Epithelial cell of esophagus (primary cell): ENCODE measurements around the gene CYYR1.

ENCODE experiments used
- DNase-seq: peaks from one replicate; pipeline ENCODE4 v3.0.0; 2010; ENCODE audit warnings: low read depth
- H3K4me3 ChIP-seq: 2 replicates; pipeline ENCODE4 v1.5.1; 2011; ENCODE audit warnings: mild to moderate bottlenecking, low read length, control low read depth
- CTCF ChIP-seq: IDR thresholded peaks from 2 replicates; pipeline ENCODE4 v1.5.1; 2011; ENCODE audit warnings: low read depth, mild to moderate bottlenecking, low read length, control low read depth, inconsistent platforms; ENCODE audit not compliant: insufficient read depth; ENCODE audit errors: missing control alignments

Gene CYYR1

GRCh38 chr21:26457817-26458216 is 115.3 kb downstream of the CYYR1 start:
- DNase-seq, result peak; percentile 19
- H3K4me3 ChIP-seq, result no peak overlapping the region
- no peak for TF ChIP-seq CTCF

- no peak for TF ChIP-seq CTCF
- DNase-seq, result no peak
- no peak overlapping the region for H3K4me3 ChIP-seq
These were observed 119.8 kb downstream of the CYYR1 start for GRCh38 chr21:26453267-26453666.

- H3K4me3 ChIP-seq, result no peak overlapping the region
- DNase-seq, result peak; percentile 38
- no peak for TF ChIP-seq CTCF
These were observed 121.9 kb downstream of the CYYR1 start for GRCh38 chr21:26451081-26451740.

- peak; percentile 93 for DNase-seq
- no peak for TF ChIP-seq CTCF
These were observed 123.9 kb downstream of the CYYR1 start for GRCh38 chr21:26449161-26449560.

GRCh38 chr21:26448751-26449150 is 124.3 kb downstream of the CYYR1 start:
- peak; percentile 79 for DNase-seq
- TF ChIP-seq CTCF, result no peak
- no peak overlapping the region for H3K4me3 ChIP-seq

More at GRCh38 chr21:26449161-26449560, 123.9 kb downstream of the CYYR1 start:
- H3K4me3 ChIP-seq, result no peak overlapping the region

- TF ChIP-seq CTCF, result no peak
- peak; percentile 24 for DNase-seq
- no peak overlapping the region for H3K4me3 ChIP-seq
These were observed 125.1 kb downstream of the CYYR1 start for GRCh38 chr21:26447932-26448475.

GRCh38 chr21:26445440-26445839 is 127.6 kb downstream of the CYYR1 start:
- H3K4me3 ChIP-seq, result no peak overlapping the region
- no peak for DNase-seq
- no peak for TF ChIP-seq CTCF
